Measurements from ENCODE around the gene SRSF7.

GRCh38 chr2:38711558-38711957, 39.6 kb downstream of the SRSF7 start:
- TF ChIP-seq CTCF (IDR thresholded peaks at IDR 0.05) (no peak), POLR2AphosphoS5 (IDR thresholded peaks at IDR 0.05) (no peak)

All from gastroesophageal sphincter (tissue), 3 donors.